Esophagus squamous epithelium (tissue), 4 donors: ENCODE results near the gene CNIH3.

ENCODE experiments used
- POLR2A ChIP-seq, 4 donors: fragments of 450-650 bp; IDR thresholded peaks; one replicate each; pipeline ENCODE4 v1.6.1; 2017; ENCODE audit warnings: antibody characterized with exemption in 4 of 4, mild to moderate bottlenecking in 4 of 4, moderate library complexity in 3 of 4
- TF ChIP-seq, protein P1 (sequence below), 6 experiments: fragments of 450-650 bp in 4 of 6; fragments of 200-600 bp in 2 of 6; sonication (generic) in 2 of 6; IDR thresholded peaks; one replicate each; pipeline ENCODE4 v1.5.1; 2016 to 2019; ENCODE audit warnings: antibody characterized with exemption in 6 of 6, mild to moderate bottlenecking in 4 of 6, moderate library complexity in 4 of 6

DNA sequence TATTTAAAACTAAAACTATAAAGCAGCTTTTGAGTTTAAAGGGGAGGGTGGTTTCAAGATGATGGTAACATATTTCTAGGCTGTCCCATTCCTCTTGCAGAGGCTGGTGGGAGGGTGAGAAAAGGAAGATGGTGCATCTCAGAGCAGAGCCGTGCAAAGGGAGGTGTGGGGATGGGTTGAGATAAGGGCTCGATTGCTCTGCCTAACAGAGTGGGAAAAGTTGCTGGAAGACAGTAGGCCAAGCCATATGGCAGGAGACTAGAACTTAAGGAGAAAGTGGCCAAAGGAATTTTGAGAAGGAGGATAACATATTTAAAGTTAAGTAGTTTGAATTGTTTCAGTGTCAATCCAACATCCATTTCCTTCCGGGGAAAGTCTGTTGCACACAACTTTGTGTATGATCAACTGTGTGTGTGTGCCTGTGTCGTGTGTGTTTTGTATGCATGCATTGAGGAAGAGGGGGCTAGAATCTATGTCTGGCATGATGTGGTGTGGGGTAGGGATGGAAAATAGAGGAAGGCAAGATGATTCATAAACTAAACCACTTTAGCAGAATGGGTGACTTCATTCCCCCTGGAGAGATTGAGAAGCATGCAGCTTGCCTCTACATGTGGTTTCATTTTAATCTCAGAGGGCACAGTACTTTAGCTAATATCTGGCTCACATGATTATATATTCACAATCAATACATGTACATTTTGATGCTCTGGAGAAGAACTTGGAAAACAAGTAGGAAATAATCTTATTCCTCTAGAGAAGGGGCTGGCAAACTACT, 168.3 kb downstream of the CNIH3 start:
- TF ChIP-seq, protein P1, sequence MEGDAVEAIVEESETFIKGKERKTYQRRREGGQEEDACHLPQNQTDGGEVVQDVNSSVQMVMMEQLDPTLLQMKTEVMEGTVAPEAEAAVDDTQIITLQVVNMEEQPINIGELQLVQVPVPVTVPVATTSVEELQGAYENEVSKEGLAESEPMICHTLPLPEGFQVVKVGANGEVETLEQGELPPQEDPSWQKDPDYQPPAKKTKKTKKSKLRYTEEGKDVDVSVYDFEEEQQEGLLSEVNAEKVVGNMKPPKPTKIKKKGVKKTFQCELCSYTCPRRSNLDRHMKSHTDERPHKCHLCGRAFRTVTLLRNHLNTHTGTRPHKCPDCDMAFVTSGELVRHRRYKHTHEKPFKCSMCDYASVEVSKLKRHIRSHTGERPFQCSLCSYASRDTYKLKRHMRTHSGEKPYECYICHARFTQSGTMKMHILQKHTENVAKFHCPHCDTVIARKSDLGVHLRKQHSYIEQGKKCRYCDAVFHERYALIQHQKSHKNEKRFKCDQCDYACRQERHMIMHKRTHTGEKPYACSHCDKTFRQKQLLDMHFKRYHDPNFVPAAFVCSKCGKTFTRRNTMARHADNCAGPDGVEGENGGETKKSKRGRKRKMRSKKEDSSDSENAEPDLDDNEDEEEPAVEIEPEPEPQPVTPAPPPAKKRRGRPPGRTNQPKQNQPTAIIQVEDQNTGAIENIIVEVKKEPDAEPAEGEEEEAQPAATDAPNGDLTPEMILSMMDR (IDR thresholded peaks at IDR 0.05), result no peak
- TF ChIP-seq POLR2A (IDR thresholded peaks at IDR 0.05), result no peak
